HL-60 (cell line): ENCODE data around the gene MTHFD1L.
"Not testable (repeated sequence)": the region's sequence is repeated elsewhere in the genome, so short reads cannot be mapped to it uniquely, and the experiment has no call there.

Experiments used
- CTCF ChIP-seq: IDR thresholded peaks from one replicate; pipeline ENCODE4 v1.5.1; 2011; ENCODE audit warnings: low read length, control low read depth, inconsistent platforms; ENCODE audit not compliant: insufficient read depth
- GABPA ChIP-seq: IDR thresholded peaks from 2 replicates; pipeline ENCODE4 v1.6.1; 2012; ENCODE audit warnings: low read depth
- POLR2AphosphoS5 ChIP-seq: IDR thresholded peaks from 2 replicates; pipeline ENCODE4 v1.6.1; 2012; ENCODE audit warnings: low read depth
- SPI1 ChIP-seq: IDR thresholded peaks from 2 replicates; pipeline ENCODE4 v1.6.1; 2012; ENCODE audit warnings: low read depth, mild to moderate bottlenecking, borderline replicate concordance
- TF ChIP-seq, protein P1 (sequence below): IDR thresholded peaks from 2 replicates; pipeline ENCODE4 v1.6.1; 2012; ENCODE audit warnings: low read depth; ENCODE audit not compliant: insufficient replicate concordance

- not testable (repeated sequence) for TF ChIP-seq CTCF, POLR2AphosphoS5, GABPA, SPI1
- TF ChIP-seq, protein P1, sequence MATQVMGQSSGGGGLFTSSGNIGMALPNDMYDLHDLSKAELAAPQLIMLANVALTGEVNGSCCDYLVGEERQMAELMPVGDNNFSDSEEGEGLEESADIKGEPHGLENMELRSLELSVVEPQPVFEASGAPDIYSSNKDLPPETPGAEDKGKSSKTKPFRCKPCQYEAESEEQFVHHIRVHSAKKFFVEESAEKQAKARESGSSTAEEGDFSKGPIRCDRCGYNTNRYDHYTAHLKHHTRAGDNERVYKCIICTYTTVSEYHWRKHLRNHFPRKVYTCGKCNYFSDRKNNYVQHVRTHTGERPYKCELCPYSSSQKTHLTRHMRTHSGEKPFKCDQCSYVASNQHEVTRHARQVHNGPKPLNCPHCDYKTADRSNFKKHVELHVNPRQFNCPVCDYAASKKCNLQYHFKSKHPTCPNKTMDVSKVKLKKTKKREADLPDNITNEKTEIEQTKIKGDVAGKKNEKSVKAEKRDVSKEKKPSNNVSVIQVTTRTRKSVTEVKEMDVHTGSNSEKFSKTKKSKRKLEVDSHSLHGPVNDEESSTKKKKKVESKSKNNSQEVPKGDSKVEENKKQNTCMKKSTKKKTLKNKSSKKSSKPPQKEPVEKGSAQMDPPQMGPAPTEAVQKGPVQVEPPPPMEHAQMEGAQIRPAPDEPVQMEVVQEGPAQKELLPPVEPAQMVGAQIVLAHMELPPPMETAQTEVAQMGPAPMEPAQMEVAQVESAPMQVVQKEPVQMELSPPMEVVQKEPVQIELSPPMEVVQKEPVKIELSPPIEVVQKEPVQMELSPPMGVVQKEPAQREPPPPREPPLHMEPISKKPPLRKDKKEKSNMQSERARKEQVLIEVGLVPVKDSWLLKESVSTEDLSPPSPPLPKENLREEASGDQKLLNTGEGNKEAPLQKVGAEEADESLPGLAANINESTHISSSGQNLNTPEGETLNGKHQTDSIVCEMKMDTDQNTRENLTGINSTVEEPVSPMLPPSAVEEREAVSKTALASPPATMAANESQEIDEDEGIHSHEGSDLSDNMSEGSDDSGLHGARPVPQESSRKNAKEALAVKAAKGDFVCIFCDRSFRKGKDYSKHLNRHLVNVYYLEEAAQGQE = not testable (repeated sequence)
These were observed 48.9 kb upstream of the MTHFD1L start for GRCh38 chr6:150816554-150816953.
